CD4-positive, alpha-beta T cell treated with Interferon gamma for 1 hour (primary cell): ENCODE data around the gene DCHS2.
A peak's percentile ranks its signal among the peaks of the same experiment; 100 is the strongest.

Source experiments
- DNase-seq: peaks from one replicate; pipeline ENCODE4 v3.0.0-alpha.2; 2020

Gene DCHS2

GRCh38 chr4:154368060-154368459 is 123.5 kb downstream of the DCHS2 start:
- no peak for DNase-seq

DNA sequence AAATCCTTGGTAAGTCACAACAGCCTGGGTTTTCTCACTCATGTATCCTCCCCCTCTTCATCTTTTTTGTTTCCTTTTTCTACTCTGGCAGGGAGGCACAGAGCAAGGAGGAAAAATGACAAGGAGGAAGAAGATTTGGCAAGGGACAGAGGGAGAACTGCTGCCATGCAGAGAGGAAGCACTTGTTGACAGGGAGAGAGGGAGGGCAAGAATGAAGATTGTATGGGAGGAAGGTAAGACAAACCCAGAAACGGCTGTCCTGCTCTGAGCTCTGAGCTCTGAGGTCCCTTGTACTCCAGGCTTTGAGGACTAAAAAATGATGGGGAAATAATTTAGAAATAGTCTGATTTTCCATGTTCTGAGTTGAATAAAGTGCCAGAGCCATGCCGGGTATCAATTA is 123.9 kb downstream of the DCHS2 start:
- no peak for DNase-seq

DNA sequence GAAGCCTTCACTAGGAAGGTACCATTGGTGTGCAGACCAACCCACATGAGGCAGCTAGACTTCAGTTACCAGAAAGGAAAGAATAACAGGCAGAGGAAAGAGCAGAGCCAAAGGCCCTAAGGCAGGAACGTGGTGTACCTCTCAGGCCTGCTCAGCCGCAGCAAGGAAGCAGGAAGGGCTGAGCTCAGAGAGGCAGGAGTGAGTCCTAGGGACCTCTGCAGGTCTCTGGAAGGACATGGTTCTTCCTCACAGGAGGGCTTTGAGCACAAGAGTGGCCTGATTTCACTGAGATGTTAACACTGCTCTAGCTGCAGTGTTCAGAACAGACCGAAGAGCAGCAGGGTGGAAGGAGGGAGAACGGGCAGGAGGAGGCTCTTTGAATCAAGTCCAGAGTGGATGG is 124.6 kb downstream of the DCHS2 start:
- DNase-seq: no peak

DNA sequence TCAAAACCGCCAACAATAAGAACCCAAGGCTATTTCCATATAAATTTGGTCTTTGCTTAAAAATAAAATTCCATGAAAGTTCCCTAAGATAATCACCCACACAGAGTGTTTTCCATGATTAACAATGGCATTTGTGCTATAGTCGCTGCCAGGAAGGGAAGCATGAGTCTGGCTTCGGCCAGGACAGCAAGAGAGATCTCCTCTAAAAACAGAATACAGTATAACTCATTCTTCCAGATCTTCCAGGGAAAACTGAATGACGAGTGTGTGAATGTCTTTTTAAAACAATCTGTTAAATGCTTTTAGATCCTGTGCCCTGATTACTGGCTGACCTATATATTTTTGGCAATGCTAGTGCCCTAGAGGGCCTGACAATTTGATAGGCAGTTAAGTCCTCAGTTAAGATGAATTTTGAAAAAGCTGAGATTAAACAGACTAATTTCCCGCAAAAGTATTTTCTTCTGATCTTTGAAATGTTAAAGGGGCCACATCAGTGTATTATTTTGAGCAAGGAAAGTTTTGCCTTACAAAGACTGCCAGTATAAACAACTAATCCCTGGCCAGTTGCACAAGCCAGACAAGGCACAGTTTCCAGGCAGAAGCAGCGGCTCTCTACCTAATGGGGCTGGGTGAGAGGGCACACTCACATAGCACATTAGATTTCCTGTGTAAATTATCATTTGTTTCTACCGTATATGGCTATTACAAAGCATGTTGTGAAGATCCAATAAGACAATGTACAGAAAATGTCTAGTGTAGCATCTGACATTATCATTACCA is 127.3 kb downstream of the DCHS2 start:
- DNase-seq: no peak

DNA sequence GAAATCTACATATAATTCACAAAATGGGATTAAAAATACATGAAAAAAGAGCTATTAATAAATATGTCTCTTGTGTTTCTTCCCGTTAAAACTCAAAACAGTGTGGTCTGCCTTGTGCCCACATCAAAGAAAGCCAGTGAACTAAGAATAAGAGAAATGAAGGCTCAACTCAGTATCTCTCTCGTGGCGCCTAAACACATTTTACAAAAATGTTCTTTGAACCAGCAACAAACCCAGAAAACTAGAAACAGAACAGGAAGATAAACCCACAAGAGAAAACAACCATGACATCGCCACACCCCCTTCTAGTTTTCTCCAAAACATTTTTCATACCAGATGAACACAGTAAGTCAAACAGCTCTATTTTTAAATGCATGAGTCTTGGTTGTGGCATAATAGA is 130.1 kb downstream of the DCHS2 start:
- no peak for DNase-seq

- no peak for DNase-seq
Measured at GRCh38 chr4:154360491-154360890, 131.1 kb downstream of the DCHS2 start.

GRCh38 chr4:154354883-154355282 is 136.7 kb downstream of the DCHS2 start:
- DNase-seq: no peak

DNA sequence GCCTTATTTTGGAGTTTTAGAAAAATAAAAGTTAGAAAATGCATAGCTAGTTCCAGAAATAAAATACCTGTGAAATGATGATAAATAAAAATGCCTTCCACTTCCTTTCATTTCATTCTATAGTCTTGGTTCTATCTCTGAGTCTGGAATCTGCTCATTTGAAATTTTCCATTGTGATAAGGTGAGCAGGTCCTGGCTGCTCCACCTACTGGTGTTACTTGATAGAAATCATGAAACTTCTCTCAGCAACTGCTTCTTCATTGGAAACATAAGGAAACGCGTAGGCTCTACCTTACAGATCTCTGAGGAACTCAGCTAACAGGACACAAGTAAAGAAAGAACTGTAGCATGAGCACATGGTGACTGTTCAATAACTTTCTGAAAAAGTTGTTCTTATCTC is 141.8 kb downstream of the DCHS2 start:
- no peak for DNase-seq

DNA sequence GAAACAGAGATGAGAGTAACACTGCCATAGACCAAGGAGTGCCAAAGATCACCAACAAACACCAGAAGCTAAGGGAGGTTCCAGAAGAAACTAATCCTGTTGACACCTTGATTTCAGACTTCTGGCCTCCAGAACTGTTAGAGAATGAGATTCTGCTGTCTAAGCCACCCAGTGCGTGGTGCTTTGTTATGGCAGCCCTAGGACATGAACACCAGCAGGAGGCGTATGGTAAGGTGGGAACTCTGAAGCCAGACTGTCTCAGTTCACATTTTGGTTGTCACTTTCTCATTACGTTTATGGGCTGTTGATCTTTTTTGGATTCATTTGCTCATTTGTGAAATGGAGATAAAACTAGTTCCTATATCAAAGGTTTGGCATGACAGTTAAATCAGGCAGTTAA is 142.9 kb downstream of the DCHS2 start:
- DNase-seq: no peak

- DNase-seq: no peak
Measured at GRCh38 chr4:154345359-154345758, 146.2 kb downstream of the DCHS2 start.

DNA sequence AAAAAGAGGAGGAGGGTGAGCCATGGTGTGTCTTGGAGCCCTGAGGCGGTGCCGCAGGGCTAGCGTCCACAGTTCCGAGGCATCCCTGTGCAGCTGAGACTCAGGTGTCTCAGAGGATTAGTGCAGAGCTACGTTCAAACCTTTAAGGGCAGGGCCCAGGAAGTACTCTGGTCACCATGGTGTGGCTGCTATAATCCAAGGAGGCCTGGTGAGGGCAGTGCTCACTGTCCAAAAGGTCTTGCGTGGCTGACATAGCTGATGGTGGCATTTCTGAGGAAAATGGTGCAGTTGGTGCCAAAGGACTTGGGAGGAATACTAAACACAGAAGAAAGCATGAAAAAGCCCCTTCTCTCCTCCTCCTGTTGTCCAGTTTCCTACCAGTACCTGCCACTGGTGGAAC is 146.9 kb downstream of the DCHS2 start:
- no peak for DNase-seq

DNA sequence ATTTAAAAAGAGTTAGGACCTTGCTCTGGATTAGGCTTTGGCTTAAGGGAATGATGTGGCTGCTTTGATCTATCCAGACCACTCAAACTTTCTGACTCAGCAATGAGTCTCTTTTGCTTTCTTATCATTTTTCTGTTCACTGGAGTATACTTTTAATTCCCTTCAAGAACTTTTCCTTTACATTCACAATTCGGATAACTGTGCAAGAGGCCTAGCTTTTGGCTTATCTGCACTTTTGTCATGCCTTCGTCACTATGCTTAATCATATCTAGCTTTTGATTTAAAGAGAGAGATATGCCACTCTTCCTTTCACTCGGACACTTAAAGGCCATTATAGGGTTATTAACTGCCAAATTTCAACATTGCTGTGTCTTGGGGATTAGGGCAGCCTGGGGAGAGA is 147.9 kb downstream of the DCHS2 start:
- DNase-seq: no peak

DNA sequence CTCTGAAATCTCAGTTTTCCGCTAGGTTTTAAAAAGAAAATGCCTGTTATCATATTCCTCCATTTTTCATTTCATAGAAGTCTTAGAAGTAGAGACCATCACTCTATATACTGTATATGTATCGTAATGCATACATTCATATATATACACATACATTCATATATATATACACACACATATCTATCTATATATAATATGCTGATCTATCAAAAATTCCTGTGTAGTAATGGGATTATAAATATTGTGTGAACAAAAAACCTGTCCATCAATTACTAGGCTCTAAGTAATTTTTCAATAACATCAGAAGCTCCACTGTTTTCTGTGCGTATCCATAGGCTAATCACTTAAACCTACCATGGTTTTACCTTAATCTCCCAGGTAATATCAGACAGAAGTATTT is 150.2 kb downstream of the DCHS2 start:
- DNase-seq: no peak

DNA sequence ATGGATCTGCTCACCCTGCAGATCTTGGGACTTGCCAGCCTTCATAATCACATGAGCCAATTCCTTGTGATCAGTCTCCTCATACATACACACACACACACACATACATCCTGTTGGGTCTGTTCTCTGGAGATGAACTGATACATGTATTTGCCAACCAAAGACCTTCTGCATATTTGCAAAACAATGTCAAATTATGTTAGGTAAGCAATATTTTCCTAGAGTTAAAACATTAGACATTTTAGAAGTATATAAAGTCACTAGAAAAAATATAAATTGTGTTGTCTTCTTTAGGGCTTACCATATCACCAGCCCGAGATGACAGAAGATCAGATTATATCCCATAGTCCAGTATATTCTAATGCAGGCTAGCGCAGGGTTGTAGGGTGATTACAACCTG is 156.0 kb downstream of the DCHS2 start:
- DNase-seq: no peak

DNA sequence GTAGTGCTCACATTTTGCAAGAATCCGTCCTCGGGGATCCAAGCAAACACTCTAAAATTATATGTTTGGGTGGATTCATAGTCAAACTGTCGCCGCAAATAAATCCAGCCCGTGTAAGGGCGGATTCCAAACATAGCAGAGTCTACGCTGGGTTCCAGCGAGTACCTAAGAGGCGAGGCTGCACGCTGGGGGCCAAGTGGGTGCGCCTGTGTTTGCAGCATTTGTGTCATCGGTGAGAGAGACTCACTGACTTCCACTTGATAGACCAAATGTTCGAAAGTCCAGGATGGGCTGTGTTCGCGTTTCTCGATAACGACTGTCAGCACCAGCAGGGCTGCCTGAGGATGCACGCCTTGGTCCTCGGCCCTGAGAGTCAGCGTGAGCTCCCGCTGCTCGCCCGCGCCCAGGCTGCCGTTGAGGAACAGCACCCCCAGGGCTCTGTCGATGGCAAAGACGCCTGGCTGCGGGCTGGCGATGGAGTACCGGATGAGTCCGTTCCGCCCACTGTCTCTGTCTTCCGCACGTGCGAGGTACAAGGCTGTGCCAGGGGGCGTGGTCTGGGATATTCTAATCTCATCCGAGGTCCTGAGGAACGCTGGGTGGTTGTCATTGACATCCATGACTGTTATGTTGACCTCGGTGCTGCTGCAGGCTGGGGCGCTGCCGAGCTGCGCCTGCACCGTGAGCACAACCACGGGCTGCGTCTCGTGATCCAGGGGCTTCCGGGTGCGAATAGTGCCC is 158.7 kb downstream of the DCHS2 start:
- peak; percentile 52 for DNase-seq

DNA sequence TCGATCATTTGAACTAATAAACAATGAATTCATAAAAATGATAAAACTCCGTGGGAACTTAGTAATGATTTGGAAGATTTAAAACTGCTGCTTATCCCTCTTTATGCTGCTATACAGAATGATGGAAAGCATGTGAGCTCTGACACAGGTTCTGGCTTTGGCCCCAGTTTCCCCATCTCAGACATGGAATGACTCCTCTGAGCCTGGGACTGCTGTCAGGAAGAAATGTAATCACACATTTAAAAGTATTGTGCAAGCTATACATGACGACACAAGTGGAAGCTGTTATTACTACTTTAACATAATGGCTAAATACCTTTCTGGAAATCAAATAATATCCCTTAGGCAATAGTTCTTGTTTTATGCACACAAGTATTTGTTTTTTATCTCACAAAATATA is 161.7 kb downstream of the DCHS2 start:
- no peak for DNase-seq

DNA sequence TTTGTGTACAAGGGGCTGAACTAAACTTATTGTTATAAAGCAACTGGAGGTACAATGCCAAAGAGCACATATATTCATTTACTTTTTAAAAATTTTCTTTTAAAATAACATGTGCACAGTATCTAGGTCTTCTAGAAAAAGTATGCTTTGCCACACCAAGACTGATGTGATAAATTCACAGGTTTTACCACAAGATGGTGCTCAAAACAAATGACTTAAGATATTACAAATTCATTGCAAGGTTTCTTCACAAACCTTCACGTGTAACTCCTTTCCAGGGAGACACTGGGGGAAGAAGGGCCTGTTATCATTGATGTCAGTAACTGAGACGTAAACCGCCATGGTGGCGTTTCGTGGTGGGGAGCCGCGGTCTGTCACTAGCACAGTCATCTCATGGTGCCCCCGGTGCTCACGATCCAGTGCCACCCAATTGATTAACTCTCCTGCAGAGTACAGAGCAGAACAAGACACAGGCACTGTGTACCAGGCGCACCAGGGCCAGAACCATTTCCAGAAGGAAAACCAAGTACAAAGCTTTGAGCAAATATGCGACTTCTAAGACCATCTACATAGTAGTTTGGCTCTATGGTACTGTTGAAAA is 162.2 kb downstream of the DCHS2 start:
- no peak for DNase-seq

GRCh38 chr4:154328030-154328429 is 163.6 kb downstream of the DCHS2 start:
- DNase-seq: no peak

DNA sequence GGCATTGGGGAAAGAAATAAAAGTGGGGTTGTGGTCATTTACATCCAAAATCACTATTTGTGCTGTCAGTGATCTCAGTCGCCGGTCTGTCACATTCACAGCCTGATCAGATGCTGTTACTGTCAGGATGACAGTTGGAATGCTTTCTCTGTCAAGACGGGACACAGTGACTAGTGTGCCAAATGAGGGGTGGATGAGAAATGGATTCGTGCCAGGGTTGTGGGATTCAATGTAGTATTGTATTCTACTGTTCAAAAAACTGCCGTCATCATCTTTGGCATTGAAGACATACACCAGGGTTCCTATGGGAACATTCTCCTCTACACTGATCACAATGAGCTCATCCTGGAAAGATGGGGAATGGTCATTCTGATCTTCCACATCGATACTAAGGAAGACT is 171.1 kb downstream of the DCHS2 start:
- DNase-seq: no peak

- DNase-seq: no peak
Measured at GRCh38 chr4:154319736-154320135, 171.9 kb downstream of the DCHS2 start.

GRCh38 chr4:154317201-154317999 is 174.2 kb downstream of the DCHS2 start:
- no peak for DNase-seq

GRCh38 chr4:154315741-154316140 is 175.9 kb downstream of the DCHS2 start:
- DNase-seq: no peak

GRCh38 chr4:154314248-154314647 is 177.4 kb downstream of the DCHS2 start:
- DNase-seq: no peak
